ENCODE results near the gene HOXC13. TPM values are rescaled to one million over a fixed set of nuclear protein-coding genes. Genes with fewer than 3 reads are reported as not detected.

Gene HOXC13
- total RNA-seq, 2 donors from 2014 or later: not detected

GRCh38 chr12:53907103-53907502, 31.5 kb upstream of the HOXC13 start:
- no peak for DNase-seq
- ATAC-seq: no peak
- no peaks in the 10 kb centered on the region for H3K4me1 ChIP-seq
- WGBS, 2 donors: 61 to 65% methylated on average over 3 of the region's 3 CpGs
- no peak overlapping the region for H3K4me3 ChIP-seq
- intact Hi-C loops (cut with DNase I): no loop called here
- H3K27ac ChIP-seq: no peak overlapping the region
- H3K36me3 ChIP-seq (replicated peaks in 1 of 2; ENCODE audit: insufficient read depth in 1 of 2, low read depth in 2 of 2): no peaks in the 10 kb centered on the region
- no peaks in the 10 kb centered on the region for H3K27me3 ChIP-seq
- TF ChIP-seq CTCF (IDR thresholded peaks at IDR 0.05) (no peak), POLR2A (IDR thresholded peaks at IDR 0.05) (no peak)
- H3K9me3 ChIP-seq: no peaks in the 10 kb centered on the region

DNA sequence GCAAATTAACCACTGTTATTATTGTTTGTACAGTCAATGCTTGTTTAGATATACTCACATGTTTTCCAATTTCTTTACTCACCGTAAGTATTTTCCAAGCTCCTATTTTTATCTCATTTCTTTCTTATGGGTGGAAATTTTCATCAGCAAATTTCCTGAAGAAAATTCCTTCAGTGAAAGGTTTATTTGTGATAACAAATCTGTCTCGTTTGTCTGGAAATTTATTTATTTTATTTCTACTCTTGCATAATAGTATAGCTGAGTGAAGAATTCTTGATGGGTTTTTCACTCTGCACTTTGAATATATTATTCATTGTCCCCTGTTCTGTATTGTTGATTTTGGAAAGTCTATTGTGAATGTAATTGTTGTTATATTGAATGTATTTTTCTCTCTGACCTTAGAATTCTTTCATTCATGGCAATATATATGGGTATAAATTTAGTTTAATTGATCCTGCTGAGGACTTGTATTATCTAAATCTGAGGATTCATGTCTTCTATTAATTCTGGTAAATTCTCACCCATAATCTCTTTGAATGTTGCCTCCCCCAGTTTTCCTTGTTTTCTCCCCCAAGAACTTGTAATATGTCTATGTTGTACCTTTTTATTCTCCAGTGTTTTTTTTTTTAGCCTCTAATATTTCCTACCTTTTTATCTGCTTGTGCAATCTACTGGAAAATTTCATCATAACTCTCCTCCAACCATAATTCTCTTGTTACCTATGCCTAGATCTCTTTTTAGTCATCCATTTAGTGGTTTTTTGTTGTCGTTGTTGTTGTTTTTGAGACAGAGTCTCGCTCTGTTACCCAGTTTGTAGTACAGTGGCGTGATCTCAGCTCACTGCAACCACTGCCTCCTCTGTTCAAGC, 21.6 kb upstream of the HOXC13 start:
- peaks cover 0 to 4% of the 10 kb centered on the region in 2 donors for H3K27me3 ChIP-seq
- no peak for ATAC-seq

GRCh38 chr12:53924521-53925405, 13.9 kb upstream of the HOXC13 start:
- no peak for TF ChIP-seq POLR2A (IDR thresholded peaks at IDR 0.05)
- Histone ChIP-seq H3K9me3 (no peaks in the 10 kb centered on the region), H3K4me1 (peaks cover 5% of the 10 kb centered on the region), H3K27me3 (peaks cover 0 to 14% of the 10 kb centered on the region in 2 donors), H3K27ac (no peak overlapping the region), H3K4me3 (no peak overlapping the region), H3K36me3 (replicated peaks in 1 of 2; ENCODE audit: insufficient read depth in 1 of 2, low read depth in 2 of 2) (no peaks in the 10 kb centered on the region)
- no peak for DNase-seq
- WGBS, 2 donors: 8 to 13% methylated on average over 2 of the region's 2 CpGs
- intact Hi-C loops (cut with DNase I): no loop called here
- no peak for ATAC-seq

More for the DNA sequence above, 21.6 kb upstream of the HOXC13 start:
- WGBS, 2 donors: 61 to 62% methylated on average over 5 of the region's 5 CpGs
- no peak for DNase-seq
- no peaks in the 10 kb centered on the region for H3K36me3 ChIP-seq (replicated peaks in 1 of 2; ENCODE audit: insufficient read depth in 1 of 2, low read depth in 2 of 2)
- H3K9me3 ChIP-seq: no peaks in the 10 kb centered on the region
- intact Hi-C loops (cut with DNase I): no loop called here
- no peak overlapping the region for H3K27ac ChIP-seq
- H3K4me1 ChIP-seq: peaks cover 5% of the 10 kb centered on the region
- TF ChIP-seq CTCF (IDR thresholded peaks at IDR 0.05): no peak
- no peak for TF ChIP-seq POLR2A (IDR thresholded peaks at IDR 0.05)
- H3K4me3 ChIP-seq: no peak overlapping the region

GRCh38 chr12:53927220-53928029, 11.2 kb upstream of the HOXC13 start:
- no peak for DNase-seq
- TF ChIP-seq POLR2A (IDR thresholded peaks at IDR 0.05) (no peak), CTCF (IDR thresholded peaks at IDR 0.05) (no peak)
- H3K4me1 ChIP-seq: no peaks in the 10 kb centered on the region
- H3K27me3 ChIP-seq: peaks cover 0 to 22% of the 10 kb centered on the region in 2 donors
- no peak for ATAC-seq
- no peaks in the 10 kb centered on the region for H3K9me3 ChIP-seq
- H3K36me3 ChIP-seq (replicated peaks in 1 of 2; ENCODE audit: insufficient read depth in 1 of 2, low read depth in 2 of 2): no peaks in the 10 kb centered on the region
- intact Hi-C loops (cut with DNase I): no loop called here
- 6 to 13% methylated on average over 34 to 45 of the region's 45 CpGs for WGBS, 2 donors
- no peak overlapping the region for H3K27ac ChIP-seq
- H3K4me3 ChIP-seq: no peak overlapping the region
